H9 (cell line): ENCODE measurements around the gene RPS19. TPM values are rescaled to one million over a fixed set of nuclear protein-coding genes. Genes with fewer than 3 reads are reported as not detected.

Source experiments
- DNase-seq: peaks from one replicate; pipeline ENCODE4 v3.0.0-alpha.2; 2017
- H2AFZ ChIP-seq: one replicate; pipeline ENCODE4 v1.6.1; 2013; ENCODE audit warnings: mild to moderate bottlenecking, low read length, control low read depth, moderate library complexity
- H2AK5ac ChIP-seq: 2 replicates; pipeline ENCODE4 v1.6.1; 2013; ENCODE audit warnings: low read length, control low read depth, mixed read lengths; ENCODE audit not compliant: insufficient read length
- H2BK120ac ChIP-seq: one replicate; pipeline ENCODE4 v1.6.1; 2013; ENCODE audit warnings: low read depth, mild to moderate bottlenecking, low read length, control low read depth, inconsistent platforms; ENCODE audit not compliant: poor library complexity, severe bottlenecking
- H2BK12ac ChIP-seq: 2 replicates; pipeline ENCODE4 v1.6.1; 2013; ENCODE audit warnings: low read length, control low read depth, mixed read lengths, low read depth; ENCODE audit not compliant: insufficient read length
- H2BK15ac ChIP-seq: 2 replicates; pipeline ENCODE4 v1.6.1; 2013; ENCODE audit warnings: low read depth, low read length, control low read depth
- H2BK20ac ChIP-seq: one replicate; pipeline ENCODE4 v1.6.1; 2013; ENCODE audit warnings: low read depth, mild to moderate bottlenecking, low read length, control low read depth, inconsistent platforms; ENCODE audit not compliant: poor library complexity, severe bottlenecking
- H2BK5ac ChIP-seq: 2 replicates; pipeline ENCODE4 v1.6.1; 2013; ENCODE audit warnings: low read length, control low read depth, mixed read lengths; ENCODE audit not compliant: insufficient read length
- H3K14ac ChIP-seq: 2 replicates; pipeline ENCODE4 v1.6.1; 2013; ENCODE audit warnings: low read length, control low read depth; ENCODE audit not compliant: insufficient read depth
- H3K18ac ChIP-seq: 2 replicates; pipeline ENCODE4 v1.6.1; 2013; ENCODE audit warnings: low read depth, mild to moderate bottlenecking, mixed read lengths, low read length, control low read depth; ENCODE audit not compliant: insufficient read length
- H3K23ac ChIP-seq: 2 replicates; pipeline ENCODE4 v1.6.1; 2013; ENCODE audit warnings: low read length, control low read depth, mixed read lengths, low read depth; ENCODE audit not compliant: insufficient read length
- H3K23me2 ChIP-seq: 2 replicates; pipeline ENCODE4 v1.6.1; 2013; ENCODE audit warnings: low read depth, mild to moderate bottlenecking, mixed read lengths, low read length, control low read depth; ENCODE audit not compliant: insufficient read length, poor library complexity, severe bottlenecking
- H3K27ac ChIP-seq: 2 replicates; pipeline ENCODE4 v1.5.1; 2013; ENCODE audit warnings: low read length, control low read depth, mixed read lengths, low read depth; ENCODE audit not compliant: insufficient read length
- H3K27me3 ChIP-seq: 2 replicates; pipeline ENCODE4 v1.6.1; 2013; ENCODE audit warnings: low read length, control low read depth, inconsistent platforms; ENCODE audit not compliant: insufficient read depth
- H3K4ac ChIP-seq: 2 replicates; pipeline ENCODE4 v1.6.1; 2013; ENCODE audit warnings: low read depth, mild to moderate bottlenecking, control low read depth, inconsistent platforms, low read length, moderate library complexity
- H3K4me1 ChIP-seq: 2 replicates; pipeline ENCODE4 v1.6.1; 2013; ENCODE audit warnings: low read length, control low read depth, inconsistent platforms; ENCODE audit not compliant: insufficient read depth
- H3K4me2 ChIP-seq: 2 replicates; pipeline ENCODE4 v1.6.1; 2013; ENCODE audit warnings: low read length, control low read depth, mixed read lengths; ENCODE audit not compliant: insufficient read length, insufficient read depth
- H3K56ac ChIP-seq: 2 replicates; pipeline ENCODE4 v1.6.1; 2013; ENCODE audit warnings: low read depth, mild to moderate bottlenecking, mixed read lengths, low read length, control low read depth; ENCODE audit not compliant: insufficient read length
- H3K79me1 ChIP-seq: 2 replicates; pipeline ENCODE4 v1.6.1; 2013; ENCODE audit warnings: low read depth, mild to moderate bottlenecking, moderate library complexity, low read length, control low read depth, inconsistent platforms; ENCODE audit not compliant: insufficient read depth, poor library complexity, severe bottlenecking
- H3K79me2 ChIP-seq: 2 replicates; pipeline ENCODE4 v1.6.1; 2013; ENCODE audit warnings: low read length, control low read depth, inconsistent platforms; ENCODE audit not compliant: insufficient read depth
- H3K9ac ChIP-seq: 2 replicates; pipeline ENCODE4 v1.6.1; 2013; ENCODE audit warnings: low read length, control low read depth, mixed read lengths; ENCODE audit not compliant: insufficient read length; ENCODE audit errors: extremely low read depth
- H3K9me3 ChIP-seq: one replicate; pipeline ENCODE4 v1.6.1; 2013; ENCODE audit warnings: low read depth, low read length, inconsistent platforms; ENCODE audit not compliant: control insufficient read depth
- H3T11ph ChIP-seq: one replicate; pipeline ENCODE4 v1.6.1; 2013; ENCODE audit warnings: mild to moderate bottlenecking, low read length, control low read depth, inconsistent platforms
- H4K20me1 ChIP-seq: one replicate; pipeline ENCODE4 v1.6.1; 2013; ENCODE audit not compliant: control insufficient read depth, insufficient read length, insufficient read depth
- H4K5ac ChIP-seq: 2 replicates; pipeline ENCODE4 v1.6.1; 2013; ENCODE audit warnings: low read depth, mild to moderate bottlenecking, mixed read lengths, low read length, control low read depth; ENCODE audit not compliant: insufficient read length
- H4K8ac ChIP-seq: replicated peaks from 2 replicates; pipeline ENCODE4 v1.6.1; 2013; ENCODE audit warnings: low read length, control low read depth, mixed read lengths, low read depth; ENCODE audit not compliant: insufficient read length
- H4K91ac ChIP-seq: 2 replicates; pipeline ENCODE4 v1.6.1; 2013; ENCODE audit warnings: low read depth, mild to moderate bottlenecking, moderate library complexity, mixed read lengths, low read length, control low read depth; ENCODE audit not compliant: insufficient read length
- H3K27ac Mint-ChIP-seq, 3 experiments: 2 replicates in 2 of 3; 3 replicates in 1 of 3; pipeline ENCODE4 v1.8.0; 2020 to 2021; ENCODE audit warnings: mixed read lengths in 3 of 3, mild to moderate bottlenecking in 1 of 3, moderate library complexity in 1 of 3
- H3K27me3 Mint-ChIP-seq: 2 replicates; pipeline ENCODE4 v1.8.0; 2021; ENCODE audit warnings: low read depth, mild to moderate bottlenecking, moderate library complexity, mixed read lengths
- H3K36me3 Mint-ChIP-seq, 3 experiments: 2 replicates in 2 of 3; 3 replicates in 1 of 3; pipeline ENCODE4 v1.8.0; 2020 to 2021; ENCODE audit warnings: low read depth in 3 of 3, mixed read lengths in 3 of 3; ENCODE audit not compliant: insufficient read depth in 1 of 3
- H3K4me1 Mint-ChIP-seq, 2 experiments: 2 replicates each; pipeline ENCODE4 v1.8.0; 2020; ENCODE audit warnings: mixed read lengths in 2 of 2
- H3K4me3 Mint-ChIP-seq, 2 experiments: 2 replicates in 1 of 2; 3 replicates in 1 of 2; pipeline ENCODE4 v1.8.0; 2020 to 2021; ENCODE audit warnings: mild to moderate bottlenecking in 2 of 2, mixed read lengths in 2 of 2, moderate library complexity in 1 of 2
- H3K9me3 Mint-ChIP-seq, 2 experiments: 2 replicates in 1 of 2; 3 replicates in 1 of 2; pipeline ENCODE4 v1.8.0; 2020; ENCODE audit warnings: mild to moderate bottlenecking in 2 of 2, mixed read lengths in 2 of 2, moderate library complexity in 1 of 2
- CTCF ChIP-seq: fragments of 200-600 bp; sonication (generic); conservative IDR thresholded peaks from 3 replicates; pipeline ENCODE4 v1.8.0; 2021; ENCODE audit warnings: antibody characterized with exemption, mild to moderate bottlenecking
- WGBS: extraction: QIAGEN DNeasy Blood & Tissue Kit; methylation state at CpG from one replicate; pipeline ENCODE4 v1.1.7; 2013; ENCODE audit warnings: missing lambda C conversion rate, low lambda C conversion rate, mixed read lengths; ENCODE audit not compliant: insufficient read length; ENCODE audit errors: extremely low coverage; 5-methylcytosine and 5-hydroxymethylcytosine counted together
- total RNA-seq: library from RNA; stranded (reverse); gene quantifications from 2 replicates; pipeline ENCODE4 v1.2.1, GENCODE V29; 2021

RPS19 gene
- total RNA-seq, 1 experiment from 2014 or later, result 3,024 TPM

- H3K4me3 Mint-ChIP-seq, result peak within 1 kb of the TSS; percentile 84 to 94
These were observed 22.8 kb downstream of the RPS19 start, which contains the start of gene ARHGEF1 for GRCh38 chr19:41882568-41883462. ARHGEF1 (plus strand) TSS chr19:41883184; CDS start chr19:41888083, 4,899 bp downstream.

More at GRCh38 chr19:41882568-41883462, 22.8 kb downstream of the RPS19 start, which contains the start of gene ARHGEF1:
- Histone ChIP-seq H2BK120ac (no peak within 1 kb of the TSS), H3K79me2 (no peaks in the 10 kb centered on the region), H3K56ac (no peak within 1 kb of the TSS), H3K27me3 (no peaks in the 10 kb centered on the region; the same call in 1 of the 2 replicates), H3K23me2 (peaks cover 20% of the 10 kb centered on the region), H2BK20ac (no peak within 1 kb of the TSS), H2BK5ac (no peak within 1 kb of the TSS), H2BK12ac (no peak within 1 kb of the TSS), H3K14ac (no peak within 1 kb of the TSS; the same call in 1 of the 2 replicates), H3K9me3 (no peaks in the 10 kb centered on the region), H3K9ac (peak within 1 kb of the TSS; percentile 43), H3K79me1 (no peaks in the 10 kb centered on the region), H3K4ac (no peak within 1 kb of the TSS), H4K8ac (no peak within 1 kb of the TSS), H2AK5ac (no peak within 1 kb of the TSS), H4K20me1 (no peaks in the 10 kb centered on the region), H2BK15ac (no peak within 1 kb of the TSS), H3K4me1 (peaks cover 8% of the 10 kb centered on the region), H3T11ph (no peak within 1 kb of the TSS), H2AFZ (no peak within 1 kb of the TSS), H4K91ac (no peak within 1 kb of the TSS), H3K23ac (no peak within 1 kb of the TSS), H3K18ac (no peak within 1 kb of the TSS), H3K4me2 (peak within 1 kb of the TSS; percentile 98), H3K27ac (no peak within 1 kb of the TSS), H4K5ac (no peak within 1 kb of the TSS)
- H3K9me3 Mint-ChIP-seq, result no peaks in the 10 kb centered on the region; a peak in 1 of 5 replicates
- no peaks in the 10 kb centered on the region; a peak in 1 of 7 replicates for H3K36me3 Mint-ChIP-seq
- no CpG with 5 or more reads among the region's 80 CpGs for WGBS
- no peak for DNase-seq
- peaks cover 42% of the 10 kb centered on the region for H3K27me3 Mint-ChIP-seq
- H3K27ac Mint-ChIP-seq, result peak within 1 kb of the TSS in 2 of 3 experiments; percentile 29 to 83; a peak in 4 of 7 replicates
- peaks cover 20 to 43% of the 10 kb centered on the region in 2 experiments for H3K4me1 Mint-ChIP-seq
- no peak for TF ChIP-seq CTCF
